Sigmoid colon (tissue), 7 donors: ENCODE data around the gene PZP. TPM values are rescaled to one million over a fixed set of nuclear protein-coding genes. Genes with fewer than 3 reads are reported as not detected.

Experiments used
- DNase-seq: peaks from one replicate; pipeline ENCODE4 v3.0.0-alpha.2; 2019
- H3K27ac ChIP-seq, 4 donors: fragments of 200-600 bp; sonication (generic); one replicate each; pipeline ENCODE4 v1.5.1; 2016 to 2019; ENCODE audit warnings: mild to moderate bottlenecking in 1 of 4
- H3K27me3 ChIP-seq, 3 donors: fragments of 200-600 bp; sonication (generic); one replicate each; pipeline ENCODE4 v1.5.1; 2019; ENCODE audit warnings: mild to moderate bottlenecking in 1 of 3
- H3K36me3 ChIP-seq, 4 donors: fragments of 200-600 bp; sonication (generic); one replicate each; pipeline ENCODE4 v1.5.1; 2016 to 2019
- H3K4me1 ChIP-seq, 4 donors: fragments of 200-600 bp; sonication (generic); one replicate each; pipeline ENCODE4 v1.5.1; 2017 to 2019
- H3K4me3 ChIP-seq, 4 donors: fragments of 200-600 bp; sonication (generic); one replicate each; pipeline ENCODE4 v1.5.1; 2017 to 2019; ENCODE audit warnings: mild to moderate bottlenecking in 2 of 4, moderate library complexity in 1 of 4
- H3K9me3 ChIP-seq, 4 donors: fragments of 200-600 bp in 3 of 4; sonication (generic) in 3 of 4; one replicate each; pipeline versions ENCODE4 v1.5.1 to v1.6.1; 2013 to 2019
- EP300 ChIP-seq, 4 donors: sonication (generic); formaldehyde crosslinking; IDR thresholded peaks; one replicate each; pipeline ENCODE4 v1.6.1; 2017; ENCODE audit warnings: antibody characterized with exemption in 4 of 4
- POLR2A ChIP-seq, 2 donors: fragments of 450-650 bp; IDR thresholded peaks; one replicate each; pipeline ENCODE4 v1.6.1; 2016; ENCODE audit warnings: antibody characterized with exemption in 2 of 2, mild to moderate bottlenecking in 2 of 2, moderate library complexity in 2 of 2
- POLR2AphosphoS5 ChIP-seq, 4 donors: sonication (generic); formaldehyde crosslinking; IDR thresholded peaks; one replicate each; pipeline ENCODE4 v1.6.1; 2017; ENCODE audit warnings: antibody characterized with exemption in 4 of 4
- WGBS, 2 donors: extraction: QIAGEN DNeasy Blood & Tissue Kit; methylation state at CpG; one replicate each; pipeline ENCODE4 v1.1.7; 2013; 5-methylcytosine and 5-hydroxymethylcytosine counted together
- intact Hi-C: fragments of 100-400 bp; cut with DNase I; formaldehyde crosslinking; loops from one replicate; pipeline ENCODE4 v1.15.1; 2023
- polyA plus RNA-seq, 3 donors: library from polyadenylated mRNA; stranded (reverse); fragments of 200-250 nt; gene quantifications; one replicate each; pipeline ENCODE4 v1.2.3, GENCODE V29; 2013
- total RNA-seq, 4 donors: library from RNA; depleted of rRNA; stranded (reverse); fragments of >200 nt; gene quantifications; one replicate each; pipeline ENCODE4 v1.1.0, GENCODE V29; 2016
- TF ChIP-seq, protein P1 (sequence below), 4 experiments: fragments of 450-650 bp in 3 of 4; fragments of 200-600 bp in 1 of 4; IDR thresholded peaks; one replicate each; pipeline ENCODE4 v1.5.1; 2016 to 2019; ENCODE audit warnings: antibody characterized with exemption in 4 of 4, mild to moderate bottlenecking in 3 of 4, moderate library complexity in 2 of 4
- donor health status: healthy with polysubstance abuse.
- donor health status: Bipolar disorder and iron deficiency.
- donor health status: healthy.

PZP gene
- total RNA-seq (under 1 TPM in 1 of 4 donors, not detected in 3; 0.28 TPM), polyA plus RNA-seq (under 1 TPM in 1 of 3 donors, not detected in 2; 0.07 TPM)

GRCh38 chr12:9208229-9208628 lies at the start of gene PZP:
Gene PZP (minus strand): TSS chr12:9208395. CDS start chr12:9208341, 54 bp downstream.
- TF ChIP-seq EP300 (IDR thresholded peaks at IDR 0.05) (no peak), POLR2AphosphoS5 (IDR thresholded peaks at IDR 0.05) (no peak), POLR2A (IDR thresholded peaks at IDR 0.05) (no peak)
- TF ChIP-seq, protein P1, sequence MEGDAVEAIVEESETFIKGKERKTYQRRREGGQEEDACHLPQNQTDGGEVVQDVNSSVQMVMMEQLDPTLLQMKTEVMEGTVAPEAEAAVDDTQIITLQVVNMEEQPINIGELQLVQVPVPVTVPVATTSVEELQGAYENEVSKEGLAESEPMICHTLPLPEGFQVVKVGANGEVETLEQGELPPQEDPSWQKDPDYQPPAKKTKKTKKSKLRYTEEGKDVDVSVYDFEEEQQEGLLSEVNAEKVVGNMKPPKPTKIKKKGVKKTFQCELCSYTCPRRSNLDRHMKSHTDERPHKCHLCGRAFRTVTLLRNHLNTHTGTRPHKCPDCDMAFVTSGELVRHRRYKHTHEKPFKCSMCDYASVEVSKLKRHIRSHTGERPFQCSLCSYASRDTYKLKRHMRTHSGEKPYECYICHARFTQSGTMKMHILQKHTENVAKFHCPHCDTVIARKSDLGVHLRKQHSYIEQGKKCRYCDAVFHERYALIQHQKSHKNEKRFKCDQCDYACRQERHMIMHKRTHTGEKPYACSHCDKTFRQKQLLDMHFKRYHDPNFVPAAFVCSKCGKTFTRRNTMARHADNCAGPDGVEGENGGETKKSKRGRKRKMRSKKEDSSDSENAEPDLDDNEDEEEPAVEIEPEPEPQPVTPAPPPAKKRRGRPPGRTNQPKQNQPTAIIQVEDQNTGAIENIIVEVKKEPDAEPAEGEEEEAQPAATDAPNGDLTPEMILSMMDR (IDR thresholded peaks at IDR 0.05): no peak
- intact Hi-C loops: no loop called here
- Histone ChIP-seq H3K27me3 (no peaks in the 10 kb centered on the region), H3K4me1 (no peaks in the 10 kb centered on the region), H3K27ac (no peak within 1 kb of the TSS), H3K36me3 (no peaks in the 10 kb centered on the region), H3K9me3 (no peaks in the 10 kb centered on the region), H3K4me3 (no peak within 1 kb of the TSS)
- no peak for DNase-seq
- 55 to 80% methylated on average over 3 of the region's 3 CpGs for WGBS, 2 donors

GRCh38 chr12:9256758-9257405 lies 48.7 kb upstream of the PZP start:
- intact Hi-C loops: no loop called here

DNA sequence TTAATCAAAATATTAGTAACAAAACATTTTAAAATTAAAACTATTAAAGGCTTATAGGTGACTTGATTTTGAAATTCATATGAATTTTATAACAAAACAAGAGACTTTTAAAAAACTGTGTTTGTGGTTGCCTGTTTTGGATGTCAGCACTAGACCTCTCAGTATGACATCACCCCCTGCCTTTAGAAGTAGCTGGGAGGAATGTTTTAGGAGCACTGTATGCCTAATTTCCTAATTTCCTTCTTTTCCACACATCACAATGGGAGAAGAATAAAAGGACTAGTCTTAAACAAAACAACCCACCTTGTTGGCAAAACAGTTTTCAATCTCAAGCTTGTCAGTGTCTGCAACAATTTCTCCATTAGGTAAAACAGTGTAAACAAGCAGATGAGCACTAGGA lies 48.1 kb upstream of the PZP start:
- Histone ChIP-seq H3K4me1 (peaks cover 0 to 6% (median 0%) of the 10 kb centered on the region in 4 donors), H3K27me3 (no peaks in the 10 kb centered on the region), H3K36me3 (no peaks in the 10 kb centered on the region), H3K4me3 (no peak overlapping the region), H3K9me3 (no peaks in the 10 kb centered on the region), H3K27ac (no peak overlapping the region)
- no peak for TF ChIP-seq POLR2A (IDR thresholded peaks at IDR 0.05)
- no peak for TF ChIP-seq EP300 (IDR thresholded peaks at IDR 0.05)
- no peak for TF ChIP-seq POLR2AphosphoS5 (IDR thresholded peaks at IDR 0.05)
- TF ChIP-seq, protein P1 (IDR thresholded peaks at IDR 0.05): no peak
- intact Hi-C loops: no loop called here
- DNase-seq: no peak

More at GRCh38 chr12:9256758-9257405, 48.7 kb upstream of the PZP start:
- no peaks in the 10 kb centered on the region for H3K9me3 ChIP-seq
- no peaks in the 10 kb centered on the region for H3K27me3 ChIP-seq
- H3K27ac ChIP-seq: no peak overlapping the region
- WGBS, 2 donors: 37 to 68% methylated on average over 1 of the region's 1 CpG
- no peak overlapping the region for H3K4me3 ChIP-seq
- no peak for DNase-seq
- no peaks in the 10 kb centered on the region for H3K36me3 ChIP-seq
- H3K4me1 ChIP-seq: peaks cover 0 to 6% (median 0%) of the 10 kb centered on the region in 4 donors
- TF ChIP-seq POLR2AphosphoS5 (IDR thresholded peaks at IDR 0.05) (no peak), EP300 (IDR thresholded peaks at IDR 0.05) (no peak), POLR2A (IDR thresholded peaks at IDR 0.05) (no peak)
- TF ChIP-seq, protein P1 (IDR thresholded peaks at IDR 0.05): no peak

DNA sequence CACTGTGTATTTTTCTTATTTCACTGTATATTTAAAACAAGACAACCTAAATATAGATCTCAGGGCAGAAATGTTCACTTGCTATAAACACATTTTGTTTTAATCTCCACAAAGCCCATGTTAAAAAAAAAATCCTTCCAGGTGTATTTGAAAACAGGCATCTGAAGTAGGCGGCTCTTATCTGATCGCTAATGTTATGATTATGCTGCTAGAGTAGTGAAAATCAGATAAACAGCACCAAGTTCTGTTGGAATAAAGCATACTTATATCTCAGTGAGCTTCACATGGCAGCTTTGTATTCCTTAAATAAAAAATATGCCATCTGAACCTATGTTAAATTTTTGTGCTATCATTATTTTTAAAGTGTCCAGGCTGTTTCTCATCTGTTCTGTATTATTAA lies 47.6 kb upstream of the PZP start:
- WGBS, 2 donors: 38 to 56% methylated on average over 2 of the region's 2 CpGs

More for the DNA sequence above, 47.6 kb upstream of the PZP start:
- H3K9me3 ChIP-seq: no peaks in the 10 kb centered on the region
- intact Hi-C loops: no loop called here
- H3K27ac ChIP-seq: no peak overlapping the region
- H3K27me3 ChIP-seq: no peaks in the 10 kb centered on the region
- no peak overlapping the region for H3K4me3 ChIP-seq
- no peak for TF ChIP-seq EP300 (IDR thresholded peaks at IDR 0.05)
- no peak for TF ChIP-seq POLR2A (IDR thresholded peaks at IDR 0.05)
- TF ChIP-seq POLR2AphosphoS5 (IDR thresholded peaks at IDR 0.05): no peak
- TF ChIP-seq, protein P1 (IDR thresholded peaks at IDR 0.05): no peak
- H3K4me1 ChIP-seq: peaks cover 0 to 6% (median 0%) of the 10 kb centered on the region in 4 donors
- no peak for DNase-seq
- H3K36me3 ChIP-seq: no peaks in the 10 kb centered on the region
